Glutamatergic neuron (in vitro differentiated cells): ENCODE results near the gene FUT2. TPM values are rescaled to one million over a fixed set of nuclear protein-coding genes. Genes with fewer than 3 reads are reported as not detected.

Experiments
- DNase-seq: peaks from one replicate; pipeline ENCODE4 v3.0.0; 2022
- H3K27ac Mint-ChIP-seq: one replicate; pipeline ENCODE4 v1.8.0; 2020; ENCODE audit warnings: mild to moderate bottlenecking, mixed read lengths, inconsistent platforms; ENCODE audit not compliant: unreplicated experiment
- H3K27me3 Mint-ChIP-seq: one replicate; pipeline ENCODE4 v1.8.0; 2020; ENCODE audit warnings: mild to moderate bottlenecking, moderate library complexity, mixed read lengths, inconsistent platforms; ENCODE audit not compliant: unreplicated experiment
- H3K36me3 Mint-ChIP-seq: one replicate; pipeline ENCODE4 v1.8.0; 2020; ENCODE audit warnings: mild to moderate bottlenecking, mixed read lengths, inconsistent platforms; ENCODE audit not compliant: unreplicated experiment
- H3K4me1 Mint-ChIP-seq: one replicate; pipeline ENCODE4 v1.8.0; 2020; ENCODE audit warnings: mild to moderate bottlenecking, low read depth, mixed read lengths, inconsistent platforms; ENCODE audit not compliant: unreplicated experiment
- H3K4me3 Mint-ChIP-seq: one replicate; pipeline ENCODE4 v1.8.0; 2020; ENCODE audit warnings: mild to moderate bottlenecking, mixed read lengths, inconsistent platforms; ENCODE audit not compliant: unreplicated experiment
- H3K9me3 Mint-ChIP-seq: one replicate; pipeline ENCODE4 v1.8.0; 2020; ENCODE audit warnings: mild to moderate bottlenecking, moderate library complexity, mixed read lengths, inconsistent platforms; ENCODE audit not compliant: unreplicated experiment
- CTCF ChIP-seq: fragments of 200-600 bp; sonication (generic); IDR thresholded peaks from one replicate; pipeline ENCODE4 v1.5.0; 2021; ENCODE audit not compliant: partially characterized antibody, unreplicated experiment
- total RNA-seq: library from RNA; stranded (reverse); fragmentation: NEBNext Ultra II Directional; extraction: Animal tissue kit (Norgen Biotek cat#: 25700); gene quantifications from one replicate; pipeline ENCODE4 v1.2.1, GENCODE V29; 2021; ENCODE audit not compliant: unreplicated experiment

Gene FUT2
- total RNA-seq, 1 donor from 2014 or later: 0.22 TPM

GRCh38 chr19:48745208-48745995 is 49.6 kb downstream of the FUT2 start:
- DNase-seq: peak; percentile 64
- H3K27ac Mint-ChIP-seq: no peak overlapping the region
- H3K4me3 Mint-ChIP-seq: peak overlapping the region; percentile 86
- H3K36me3 Mint-ChIP-seq: no peaks in the 10 kb centered on the region
- H3K9me3 Mint-ChIP-seq: peaks cover 7% of the 10 kb centered on the region
- peaks cover 2% of the 10 kb centered on the region for H3K27me3 Mint-ChIP-seq
- TF ChIP-seq CTCF: no peak
- peaks cover 3% of the 10 kb centered on the region for H3K4me1 Mint-ChIP-seq

- peaks cover 3% of the 10 kb centered on the region for H3K27me3 Mint-ChIP-seq
- TF ChIP-seq CTCF: no peak
- H3K27ac Mint-ChIP-seq: no peak overlapping the region
These were observed 50.3 kb downstream of the FUT2 start for GRCh38 chr19:48746110-48746509.

GRCh38 chr19:48746738-48747575 is 51.2 kb downstream of the FUT2 start, which contains the start of gene IZUMO1:
Gene IZUMO1, minus strand, starts transcription at chr19:48746909. Its CDS starts 1,050 bp downstream, at chr19:48745859.
- DNase-seq: peak; percentile 87
- Mint-ChIP-seq H3K27ac (peak within 1 kb of the TSS; percentile 66), H3K36me3 (no peaks in the 10 kb centered on the region), H3K27me3 (peaks cover 8% of the 10 kb centered on the region), H3K4me1 (no peaks in the 10 kb centered on the region), H3K4me3 (peak within 1 kb of the TSS; percentile 86), H3K9me3 (peaks cover 7% of the 10 kb centered on the region)
- no peak for TF ChIP-seq CTCF

More at GRCh38 chr19:48746110-48746509, 50.3 kb downstream of the FUT2 start:
- Mint-ChIP-seq H3K4me1 (no peaks in the 10 kb centered on the region), H3K36me3 (no peaks in the 10 kb centered on the region), H3K9me3 (peaks cover 7% of the 10 kb centered on the region), H3K4me3 (peak overlapping the region; percentile 86)
- no peak for DNase-seq

DNA sequence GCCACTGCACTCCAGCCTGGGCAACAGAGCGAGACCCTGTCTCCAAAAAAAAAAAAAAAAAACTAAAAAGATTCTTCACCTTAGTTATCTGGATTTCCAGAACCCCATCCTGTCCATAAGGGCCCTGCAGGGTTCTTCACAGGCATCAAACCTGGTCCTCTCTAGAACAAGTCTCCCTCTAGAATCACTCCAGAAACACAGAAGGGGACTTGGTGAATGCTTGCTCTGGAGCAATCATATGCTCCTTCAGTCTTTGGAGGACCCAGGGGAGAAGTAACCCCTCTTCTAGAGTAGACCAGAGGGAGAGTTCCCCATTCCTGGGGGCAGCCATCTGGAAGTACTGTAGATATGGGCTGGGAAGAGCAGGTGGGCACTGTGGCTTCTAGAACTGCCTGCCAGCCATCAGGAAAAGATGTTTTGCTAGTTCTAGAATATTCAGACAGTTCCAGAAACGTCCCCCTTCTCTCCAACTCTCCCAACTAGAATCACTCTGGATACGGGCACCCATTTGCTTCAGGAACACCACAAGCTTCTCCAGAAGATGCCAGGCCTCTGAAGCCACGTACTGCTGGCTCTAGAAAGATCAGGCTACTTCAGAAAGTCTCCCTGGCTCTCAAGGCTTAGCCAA is 53.9 kb downstream of the FUT2 start:
- Mint-ChIP-seq H3K27me3 (peaks cover 18% of the 10 kb centered on the region), H3K4me1 (peaks cover 6% of the 10 kb centered on the region), H3K36me3 (no peaks in the 10 kb centered on the region), H3K4me3 (no peak overlapping the region), H3K9me3 (peaks cover 6% of the 10 kb centered on the region), H3K27ac (no peak overlapping the region)
- TF ChIP-seq CTCF: no peak
- no peak for DNase-seq
